K562 (cell line): Measurements from ENCODE around the gene IFT172. TPM values are rescaled to one million over a fixed set of nuclear protein-coding genes. Genes with fewer than 3 reads are reported as not detected.

Experiments used
- CTCFL ChIP-seq: IDR thresholded peaks from 2 replicates; pipeline ENCODE4 v1.6.1; 2011; ENCODE audit warnings: borderline replicate concordance, low read depth, mild to moderate bottlenecking, moderate library complexity, low read length; ENCODE audit not compliant: insufficient read depth, poor library complexity, severe bottlenecking
- FOXA1 ChIP-seq: fragments of 450-650 bp; IDR thresholded peaks from 2 replicates; pipeline ENCODE4 v1.6.1; 2016; ENCODE audit warnings: mild to moderate bottlenecking, borderline replicate concordance
- HDAC3 ChIP-seq: fragments of 450-650 bp; IDR thresholded peaks from 2 replicates; pipeline ENCODE4 v1.6.1; 2018; ENCODE audit warnings: borderline replicate concordance, mild to moderate bottlenecking, moderate library complexity; ENCODE audit not compliant: partially characterized antibody
- HNRNPH1 ChIP-seq: fragments of 200-400 bp; formaldehyde crosslinking; optimal IDR thresholded peaks from 2 replicates; pipeline ENCODE3; 2017; ENCODE audit warnings: low read depth, mild to moderate bottlenecking, low read length, moderate library complexity
- NR2C1 ChIP-seq, 2 experiments: fragments of 450-650 bp; IDR thresholded peaks; 2 replicates each; pipeline ENCODE4 v1.6.1; 2017; ENCODE audit warnings: mild to moderate bottlenecking in 2 of 2, antibody characterized with exemption in 1 of 2, inconsistent platforms in 1 of 2, missing compliant biosample characterization in 1 of 2, missing genetic modification characterization in 1 of 2
- POLR2B ChIP-seq: fragments of 450-650 bp; IDR thresholded peaks from 2 replicates; pipeline ENCODE4 v1.6.1; 2018; ENCODE audit warnings: low read depth; ENCODE audit not compliant: partially characterized antibody
- RBM15 ChIP-seq: fragments of 200-400 bp; formaldehyde crosslinking; IDR thresholded peaks from 2 replicates; pipeline ENCODE4 v1.6.1; 2018; ENCODE audit warnings: mild to moderate bottlenecking, low read length, moderate library complexity; ENCODE audit not compliant: insufficient read depth
- RREB1 ChIP-seq: fragments of 250-450 bp; sonication (Bioruptor Pico); IDR thresholded peaks from 2 replicates; pipeline ENCODE4 v1.4.0; 2020
- SLC30A9 ChIP-seq: fragments of 250-450 bp; sonication (Bioruptor Pico); IDR thresholded peaks from 2 replicates; pipeline ENCODE4 v1.8.0; 2022; ENCODE audit warnings: mild to moderate bottlenecking, moderate library complexity
- VEZF1 ChIP-seq: fragments of 200-800 bp; sonication (Bioruptor generic); IDR thresholded peaks from 2 replicates; pipeline ENCODE4 v1.6.1; 2017; ENCODE audit warnings: missing genetic modification characterization, missing compliant biosample characterization
- ZBTB49 ChIP-seq: sonication (generic); formaldehyde crosslinking; IDR thresholded peaks from 2 replicates; pipeline ENCODE4 v1.8.0; 2022; ENCODE audit warnings: missing genetic modification reagents, mild to moderate bottlenecking, borderline replicate concordance
- ZEB2 ChIP-seq: fragments of 450-650 bp; IDR thresholded peaks from 2 replicates; pipeline ENCODE4 v1.6.1; 2016
- ZNF41 ChIP-seq: fragments of 250-450 bp; sonication (Bioruptor Pico); conservative IDR thresholded peaks from 2 replicates; pipeline ENCODE4 v1.4.0; 2020; ENCODE audit warnings: mild to moderate bottlenecking
- ZNF551 ChIP-seq: fragments of 250-450 bp; sonication (Bioruptor Pico); IDR thresholded peaks from 2 replicates; pipeline ENCODE4 v1.5.0; 2021; ENCODE audit warnings: mild to moderate bottlenecking, moderate library complexity
- polyA plus RNA-seq, 8 experiments: library from polyadenylated mRNA; depleted of rRNA in 4 of 8; stranded (reverse) in 5 of 8; unstranded in 3 of 8; fragments of >200 nt; fragmentation: Nextera tagmentation in 2 of 8; fragmentation: Illumina TruSeq in 1 of 8; extraction: Ambion mirVana in 2 of 8; extraction: Trizol in 1 of 8; gene quantifications; 2 replicates each; pipeline versions ENCODE4 v1.2.1 to v1.2.3, GENCODE V29; 2011 to 2014; ENCODE audit warnings: inconsistent platforms in 1 of 8, missing spikeins in 1 of 8
- total RNA-seq, 7 experiments: library from RNA; depleted of rRNA in 6 of 7; stranded (reverse); fragments of >200 nt in 6 of 7; fragmentation: Illumina TruSeq in 2 of 7; extraction: Trizol in 2 of 7; gene quantifications; 2 replicates each; pipeline versions ENCODE4 v1.2.1 to v1.2.3, GENCODE V29; 2011 to 2021; ENCODE audit warnings: low replicate concordance in 1 of 7

IFT172 gene
- total and polyA plus RNA-seq, 9 of the 15 experiments (the other 6 are each of a cell fraction or from before 2014, with no cell fraction given): 5.6 to 19.1 (median 13.5) TPM

- TF ChIP-seq RREB1 (CRISPR knock-in tag): no peak
- no peak for TF ChIP-seq HDAC3
- 0 out of 2 replicates have a peak, but pooled peaks have one; percentile 21 for TF ChIP-seq VEZF1 (CRISPR knock-in tag)
- no peak for TF ChIP-seq POLR2B
- TF ChIP-seq ZNF41 (CRISPR knock-in tag): no peak
- TF ChIP-seq ZBTB49 (CRISPR knock-in tag): no peak
- no peak for TF ChIP-seq ZNF551 (CRISPR knock-in tag)
- no peak for TF ChIP-seq HNRNPH1
- TF ChIP-seq ZEB2: no peak
- no peak for TF ChIP-seq RBM15
- no peak for TF ChIP-seq NR2C1 (IDR thresholded peaks at IDR 0.05)
- no peak for TF ChIP-seq NR2C1 (tag; IDR thresholded peaks at IDR 0.05)
- no peak for TF ChIP-seq FOXA1
- peak; percentile 10 for TF ChIP-seq CTCFL
- no peak for TF ChIP-seq SLC30A9 (CRISPR knock-in tag)
Observed at GRCh38 chr2:27441958-27442919, 47.3 kb downstream of the IFT172 start, which contains the start of gene KRTCAP3 (continued).
